GM12865 (cell line): ENCODE data around the gene GRB2.

Source experiments
- DNase-seq: peaks from one replicate; pipeline ENCODE4 v3.0.0; 2010; ENCODE audit warnings: low read depth
- H3K4me3 ChIP-seq: 2 replicates; pipeline ENCODE4 v1.5.1; 2011; ENCODE audit warnings: mild to moderate bottlenecking, low read depth, low read length, control low read depth
- CTCF ChIP-seq: IDR thresholded peaks from 2 replicates; pipeline ENCODE4 v1.5.1; 2011; ENCODE audit warnings: low read length, control low read depth, low read depth, inconsistent platforms; ENCODE audit not compliant: insufficient read depth; ENCODE audit errors: missing control alignments

GRB2 gene

GRCh38 chr17:75411328-75412067, 6.0 kb upstream of the GRB2 start:
- no peak for DNase-seq
- H3K4me3 ChIP-seq = no peak overlapping the region
- no peak for TF ChIP-seq CTCF

DNA sequence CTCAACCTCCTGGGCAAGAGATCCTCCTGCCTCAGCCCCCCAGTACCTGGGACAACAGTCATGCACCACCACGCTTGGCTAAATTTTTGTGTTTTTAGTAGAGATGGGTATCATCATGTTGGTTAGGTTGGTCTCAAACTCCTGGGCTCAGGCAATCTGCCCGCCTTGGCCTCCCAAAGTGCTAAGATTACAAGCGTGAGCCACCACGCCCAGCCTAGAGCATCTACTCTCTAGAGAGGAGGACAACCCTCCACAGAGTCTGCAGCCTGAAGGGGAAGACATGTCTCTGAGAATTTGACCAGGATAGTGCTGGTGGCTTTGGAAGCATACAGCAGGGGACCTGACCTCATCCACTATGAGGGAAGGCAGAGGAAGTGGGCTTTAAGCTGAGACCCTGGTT, 4.7 kb upstream of the GRB2 start:
- no peak for DNase-seq
- TF ChIP-seq CTCF = no peak

GRCh38 chr17:75407655-75408352, 2.3 kb upstream of the GRB2 start:
- TF ChIP-seq CTCF = no peak
- DNase-seq = no peak
- no peak overlapping the region for H3K4me3 ChIP-seq

More for the DNA sequence above, 4.7 kb upstream of the GRB2 start:
- no peak overlapping the region for H3K4me3 ChIP-seq

DNA sequence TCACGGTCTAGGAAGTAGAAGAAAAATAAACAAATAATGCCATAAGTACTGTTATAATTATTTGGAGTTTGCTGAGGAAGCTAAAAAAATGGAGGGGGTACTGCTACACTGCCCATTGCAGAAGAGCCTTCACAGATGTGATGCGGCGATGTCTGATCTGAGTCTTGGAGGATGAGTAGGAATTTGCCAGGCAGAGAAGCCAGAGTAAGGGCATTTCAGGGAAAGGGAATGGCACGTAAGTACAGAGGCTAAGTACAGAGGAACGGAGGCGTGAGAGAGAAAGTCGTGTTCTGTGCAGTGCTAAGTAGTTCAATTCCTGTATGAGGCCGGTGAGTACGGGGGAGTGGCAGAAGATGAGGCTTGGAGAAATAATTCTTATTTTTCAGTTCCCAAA, 741 bp upstream of the GRB2 start:
- H3K4me3 ChIP-seq = peak overlapping the region; percentile 64
- DNase-seq = peak; percentile 40
- TF ChIP-seq CTCF = no peak

DNA sequence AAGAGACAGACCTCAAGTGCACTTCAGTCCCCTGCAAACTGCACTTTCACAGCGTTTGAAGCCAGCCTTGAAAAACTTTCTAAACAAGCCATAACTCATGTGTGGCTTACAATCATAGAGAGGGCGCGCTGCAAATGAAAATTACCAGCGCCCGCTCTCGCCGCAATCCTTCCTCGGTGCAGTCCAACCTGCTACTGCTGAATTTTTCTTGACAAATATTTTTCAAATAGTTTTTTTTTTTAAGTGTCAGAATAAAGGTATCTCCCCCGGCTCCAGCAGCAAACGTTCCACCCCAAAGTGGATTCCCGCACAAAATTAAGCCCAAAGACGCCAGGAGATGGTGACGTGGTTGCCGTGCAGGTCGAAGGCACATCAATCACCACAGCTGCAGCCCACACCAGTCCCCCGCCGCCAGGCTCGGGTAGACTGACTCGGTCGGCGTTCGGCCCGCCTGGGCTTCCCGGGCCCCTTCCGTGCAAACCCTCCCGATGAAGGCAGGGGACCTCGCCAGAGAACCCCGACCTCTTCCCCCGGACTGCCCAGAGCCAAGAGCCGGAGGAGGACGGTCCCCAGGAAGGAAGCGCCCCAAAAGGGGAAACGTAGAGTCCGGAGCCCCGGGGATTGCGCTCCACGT, 630 bp downstream of the GRB2 start:
- peak; percentile 61 for DNase-seq
- TF ChIP-seq CTCF = no peak
- H3K4me3 ChIP-seq = peak overlapping the region; percentile 95

DNA sequence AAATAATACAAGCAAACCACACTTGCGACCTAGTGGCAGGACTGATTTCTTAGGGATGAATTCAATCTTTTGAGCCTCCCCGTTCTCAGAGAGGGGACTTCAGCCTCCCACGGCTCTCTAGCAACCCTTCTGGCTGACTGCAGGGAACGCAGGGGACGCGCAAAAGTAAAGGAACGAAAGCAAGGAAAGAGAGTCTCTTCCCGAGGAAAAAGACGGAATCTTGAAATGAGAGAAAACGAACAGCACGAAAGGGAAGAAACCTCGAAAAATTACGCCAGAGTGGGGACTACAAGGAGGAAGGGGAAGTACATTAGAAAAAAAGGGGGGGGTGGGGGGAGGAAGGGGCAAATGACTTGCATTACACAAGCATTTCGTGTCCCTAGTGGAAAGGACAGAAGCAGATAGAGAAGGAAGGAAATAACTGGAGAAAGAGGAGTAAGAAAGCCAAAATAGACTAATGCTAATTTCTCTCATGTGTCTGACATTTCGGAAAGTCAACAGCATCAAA, 1.2 kb downstream of the GRB2 start:
- TF ChIP-seq CTCF = peak; percentile 83
- peak; percentile 73 for DNase-seq
- peak overlapping the region; percentile 95 for H3K4me3 ChIP-seq
